ENCODE measurements around the gene OLIG1. TPM values are rescaled to one million over a fixed set of nuclear protein-coding genes. Genes with fewer than 3 reads are reported as not detected.

Gene OLIG1
- total RNA-seq, 4 donors from 2014 or later, result 0.42 TPM; not detected in 3

- Histone ChIP-seq H3K27me3 (peaks cover 55% of the 10 kb centered on the region), H3K9me3 (no peaks in the 10 kb centered on the region), H3K27ac (no peak overlapping the region), H3K4me3 (no peak overlapping the region), H3K36me3 (no peaks in the 10 kb centered on the region), H3K4me1 (no peaks in the 10 kb centered on the region)
- DNase-seq (ENCODE audit: low spot score in 2 of 2), result no peak
- no peak for TF ChIP-seq POLR2AphosphoS5 (IDR thresholded peaks at IDR 0.05)
- no peak for TF ChIP-seq EP300 (IDR thresholded peaks at IDR 0.05)
- no peak for TF ChIP-seq POLR2A (IDR thresholded peaks at IDR 0.05)
- TF ChIP-seq CTCF (IDR thresholded peaks at IDR 0.05), result no peak
- WGBS, result 72% methylated on average over 16 of the region's 16 CpGs
Observed at GRCh38 chr21:33117101-33117888, 47.4 kb downstream of the OLIG1 start.

Other genes with a start within 250 kb of the OLIG1 start
- not detected for gene OLIG2, start 44.2 kb upstream of the OLIG1 start, total RNA-seq
- 1 to 10 TPM; 3.3 to 6.5 (median 3.8) TPM for gene IFNAR2, start 159.8 kb downstream of the OLIG1 start, total RNA-seq
- gene IL10RB, start 196.2 kb downstream of the OLIG1 start, total RNA-seq, result 10 to 100 TPM; 20.7 to 28.1 (median 23.4) TPM